ENCODE measurements around the gene TMEM132D. TPM values are rescaled to one million over a fixed set of nuclear protein-coding genes. Genes with fewer than 3 reads are reported as not detected.

The TMEM132D gene
- total and polyA plus RNA-seq, 2 donors = 0.32 TPM; not detected in 1

GRCh38 chr12:129779033-129779432, 124.8 kb downstream of the TMEM132D start:
- no peak for DNase-seq (ENCODE audit: extremely low spot score)
- H3K27ac ChIP-seq (ENCODE audit: low read depth) = no peak overlapping the region
- no peaks in the 10 kb centered on the region for H3K36me3 ChIP-seq (ENCODE audit: insufficient read depth)
- 84% methylated on average over 5 of the region's 5 CpGs for WGBS
- H3K4me3 ChIP-seq (ENCODE audit: low read depth, low read length) = no peak overlapping the region
- no peaks in the 10 kb centered on the region for H3K4me1 ChIP-seq (ENCODE audit: insufficient read depth)

GRCh38 chr12:129776977-129777667, 126.7 kb downstream of the TMEM132D start:
- Histone ChIP-seq H3K27ac (ENCODE audit: low read depth) (no peak overlapping the region), H3K4me1 (ENCODE audit: insufficient read depth) (no peaks in the 10 kb centered on the region), H3K36me3 (ENCODE audit: insufficient read depth) (no peaks in the 10 kb centered on the region), H3K4me3 (ENCODE audit: low read depth, low read length) (no peak overlapping the region)
- no peak for DNase-seq (ENCODE audit: extremely low spot score)
- WGBS = 75% methylated on average over 10 of the region's 10 CpGs

GRCh38 chr12:129772501-129773493, 131.0 kb downstream of the TMEM132D start:
- DNase-seq (ENCODE audit: extremely low spot score) = no peak
- Histone ChIP-seq H3K36me3 (ENCODE audit: insufficient read depth) (no peaks in the 10 kb centered on the region), H3K4me3 (ENCODE audit: low read depth, low read length) (no peak overlapping the region), H3K4me1 (ENCODE audit: insufficient read depth) (no peaks in the 10 kb centered on the region), H3K27ac (ENCODE audit: low read depth) (no peak overlapping the region)
- WGBS = 73% methylated on average over 17 of the region's 17 CpGs

- DNase-seq (ENCODE audit: extremely low spot score) = no peak
- H3K4me1 ChIP-seq (ENCODE audit: insufficient read depth) = no peaks in the 10 kb centered on the region
- no peak overlapping the region for H3K4me3 ChIP-seq (ENCODE audit: low read depth, low read length)
- WGBS = 55% methylated on average over 4 of the region's 4 CpGs
- H3K36me3 ChIP-seq (ENCODE audit: insufficient read depth) = no peaks in the 10 kb centered on the region
- no peak overlapping the region for H3K27ac ChIP-seq (ENCODE audit: low read depth)
Measured at GRCh38 chr12:129771238-129771637, 132.6 kb downstream of the TMEM132D start.

- Histone ChIP-seq H3K27ac (ENCODE audit: low read depth) (no peak overlapping the region), H3K36me3 (ENCODE audit: insufficient read depth) (no peaks in the 10 kb centered on the region), H3K4me3 (ENCODE audit: low read depth, low read length) (no peak overlapping the region), H3K4me1 (ENCODE audit: insufficient read depth) (no peaks in the 10 kb centered on the region)
- 74% methylated on average over 5 of the region's 5 CpGs for WGBS
- no peak for DNase-seq (ENCODE audit: extremely low spot score)
Measured at GRCh38 chr12:129765719-129766118, 138.1 kb downstream of the TMEM132D start.

- H3K4me1 ChIP-seq (ENCODE audit: insufficient read depth) = no peaks in the 10 kb centered on the region
- H3K27ac ChIP-seq (ENCODE audit: low read depth) = no peak overlapping the region
- 58% methylated on average over 5 of the region's 5 CpGs for WGBS
- DNase-seq (ENCODE audit: extremely low spot score) = no peak
- no peaks in the 10 kb centered on the region for H3K36me3 ChIP-seq (ENCODE audit: insufficient read depth)
- no peak overlapping the region for H3K4me3 ChIP-seq (ENCODE audit: low read depth, low read length)
Measured at GRCh38 chr12:129762436-129762835, 141.4 kb downstream of the TMEM132D start.

GRCh38 chr12:129753586-129753985, 150.2 kb downstream of the TMEM132D start:
- Histone ChIP-seq H3K27ac (ENCODE audit: low read depth) (no peak overlapping the region), H3K36me3 (ENCODE audit: insufficient read depth) (no peaks in the 10 kb centered on the region), H3K4me1 (ENCODE audit: insufficient read depth) (no peaks in the 10 kb centered on the region), H3K4me3 (ENCODE audit: low read depth, low read length) (no peak overlapping the region)
- DNase-seq (ENCODE audit: extremely low spot score) = no peak
- WGBS = 86% methylated on average over 6 of the region's 6 CpGs

GRCh38 chr12:129750421-129750820, 153.4 kb downstream of the TMEM132D start:
- Histone ChIP-seq H3K27ac (ENCODE audit: low read depth) (no peak overlapping the region), H3K4me1 (ENCODE audit: insufficient read depth) (no peaks in the 10 kb centered on the region), H3K4me3 (ENCODE audit: low read depth, low read length) (no peak overlapping the region), H3K36me3 (ENCODE audit: insufficient read depth) (no peaks in the 10 kb centered on the region)
- WGBS = 78% methylated on average over 3 of the region's 3 CpGs
- no peak for DNase-seq (ENCODE audit: extremely low spot score)

- Histone ChIP-seq H3K4me3 (ENCODE audit: low read depth, low read length) (no peak overlapping the region), H3K36me3 (ENCODE audit: insufficient read depth) (no peaks in the 10 kb centered on the region), H3K4me1 (ENCODE audit: insufficient read depth) (no peaks in the 10 kb centered on the region), H3K27ac (ENCODE audit: low read depth) (no peak overlapping the region)
- 61% methylated on average over 4 of the region's 4 CpGs for WGBS
- DNase-seq (ENCODE audit: extremely low spot score) = no peak
Measured at GRCh38 chr12:129746318-129746717, 157.5 kb downstream of the TMEM132D start.

GRCh38 chr12:129729170-129729569, 174.7 kb downstream of the TMEM132D start:
- H3K4me3 ChIP-seq (ENCODE audit: low read depth, low read length) = no peak overlapping the region
- H3K27ac ChIP-seq (ENCODE audit: low read depth) = no peak overlapping the region
- 82% methylated on average over 2 of the region's 2 CpGs for WGBS
- no peaks in the 10 kb centered on the region for H3K36me3 ChIP-seq (ENCODE audit: insufficient read depth)
- no peaks in the 10 kb centered on the region for H3K4me1 ChIP-seq (ENCODE audit: insufficient read depth)
- DNase-seq (ENCODE audit: extremely low spot score) = no peak

- H3K36me3 ChIP-seq (ENCODE audit: insufficient read depth) = no peaks in the 10 kb centered on the region
- H3K4me3 ChIP-seq (ENCODE audit: low read depth, low read length) = no peak overlapping the region
- H3K27ac ChIP-seq (ENCODE audit: low read depth) = no peak overlapping the region
- no peak for DNase-seq (ENCODE audit: extremely low spot score)
- WGBS = 89% methylated on average over 3 of the region's 3 CpGs
- no peaks in the 10 kb centered on the region for H3K4me1 ChIP-seq (ENCODE audit: insufficient read depth)
Measured at GRCh38 chr12:129727100-129727499, 176.7 kb downstream of the TMEM132D start.

- WGBS = 78% methylated on average over 8 of the region's 8 CpGs
- no peaks in the 10 kb centered on the region for H3K36me3 ChIP-seq (ENCODE audit: insufficient read depth)
- H3K4me3 ChIP-seq (ENCODE audit: low read depth, low read length) = no peak overlapping the region
- H3K4me1 ChIP-seq (ENCODE audit: insufficient read depth) = no peaks in the 10 kb centered on the region
- no peak for DNase-seq (ENCODE audit: extremely low spot score)
- H3K27ac ChIP-seq (ENCODE audit: low read depth) = no peak overlapping the region
Measured at GRCh38 chr12:129723260-129723659, 180.6 kb downstream of the TMEM132D start.

GRCh38 chr12:129720618-129721017, 183.2 kb downstream of the TMEM132D start:
- no peak for DNase-seq (ENCODE audit: extremely low spot score)

GRCh38 chr12:129719416-129719815, 184.4 kb downstream of the TMEM132D start:
- Histone ChIP-seq H3K4me1 (ENCODE audit: insufficient read depth) (no peaks in the 10 kb centered on the region), H3K36me3 (ENCODE audit: insufficient read depth) (no peaks in the 10 kb centered on the region), H3K4me3 (ENCODE audit: low read depth, low read length) (no peak overlapping the region), H3K27ac (ENCODE audit: low read depth) (no peak overlapping the region)
- no peak for DNase-seq (ENCODE audit: extremely low spot score)
- 24% methylated on average over 3 of the region's 3 CpGs for WGBS

More at GRCh38 chr12:129720618-129721017, 183.2 kb downstream of the TMEM132D start:
- WGBS = 88% methylated on average over 4 of the region's 4 CpGs
- Histone ChIP-seq H3K36me3 (ENCODE audit: insufficient read depth) (no peaks in the 10 kb centered on the region), H3K27ac (ENCODE audit: low read depth) (no peak overlapping the region), H3K4me3 (ENCODE audit: low read depth, low read length) (no peak overlapping the region), H3K4me1 (ENCODE audit: insufficient read depth) (no peaks in the 10 kb centered on the region)

Data from urinary bladder (tissue), 4 donors.